ENCODE data around the gene RAPGEF3. TPM values are rescaled to one million over a fixed set of nuclear protein-coding genes. Genes with fewer than 3 reads are reported as not detected.
A peak's percentile ranks its signal among the peaks of the same experiment; 100 is the strongest.

RAPGEF3 gene
- polyA plus RNA-seq, 3 donors: 0.08 to 2.5 (median 0.60) TPM

GRCh38 chr12:47779943-47780504, 21.3 kb upstream of the RAPGEF3 start:
- no peak for TF ChIP-seq CTCF (IDR thresholded peaks at IDR 0.05)
- WGBS (ENCODE audit: insufficient coverage): 69% methylated on average over 2 of the region's 11 CpGs
- no peak overlapping the region for H3K4me2 ChIP-seq (replicated peaks; ENCODE audit: extremely low read depth, low read length, poor library complexity, severe bottlenecking)
- peaks cover 0 to 7% (median 0%) of the 10 kb centered on the region in 7 donors for H3K9me3 Mint-ChIP-seq
- no peaks in the 10 kb centered on the region for H3K27me3 ChIP-seq (ENCODE audit: control insufficient read depth in 2 of 2, insufficient read depth in 2 of 2, low read length in 2 of 2)
- peaks cover 34% of the 10 kb centered on the region in 2 donors for H3K4me1 ChIP-seq (ENCODE audit: control insufficient read depth in 1 of 2, insufficient read depth in 2 of 2, low read length in 2 of 2)
- H3K9ac ChIP-seq (ENCODE audit: insufficient read depth, low read length, poor library complexity, severe bottlenecking): no peak overlapping the region
- H3K27ac Mint-ChIP-seq: no peak overlapping the region
- intact Hi-C loops (cut with micrococcal nuclease): loop anchor here (2.0 to 10.0 kb wide), 7 partner anchors 21 to 128 kb away; partner anchors contain the start of gene RAPGEF3 (in 1 of the 2)
- H3K9me3 ChIP-seq (replicated peaks in 1 of 2; ENCODE audit: control insufficient read depth in 1 of 2, insufficient read depth in 1 of 2, low read length in 2 of 2): no peaks in the 10 kb centered on the region
- peaks cover 32 to 43% of the 10 kb centered on the region in 2 donors for H3K36me3 ChIP-seq (replicated peaks in 1 of 2; ENCODE audit: control insufficient read depth in 1 of 2, insufficient read depth in 2 of 2, low read length in 2 of 2)
- no peak overlapping the region for H3K27ac ChIP-seq (ENCODE audit: low read depth in 1 of 2, low read length in 2 of 2)
- no peak overlapping the region for H3K4me3 ChIP-seq (replicated peaks in 1 of 3; ENCODE audit: low read depth in 2 of 3, low read length in 3 of 3)
- peaks cover 36 to 42% of the 10 kb centered on the region in 2 donors for H3K36me3 Mint-ChIP-seq
- peaks cover 34% of the 10 kb centered on the region for H3K4me1 Mint-ChIP-seq
- H4K20me1 ChIP-seq (ENCODE audit: insufficient read depth, low read length): peaks cover 91% of the 10 kb centered on the region
- no peaks in the 10 kb centered on the region for H3K79me2 ChIP-seq (ENCODE audit: insufficient read depth, low read length)
- peaks cover 0 to 2% (median 0%) of the 10 kb centered on the region in 3 donors for H3K27me3 Mint-ChIP-seq (ENCODE audit: low read depth in 3 of 3)
- H3K4me3 Mint-ChIP-seq: no peak overlapping the region
- no peak overlapping the region for H2AFZ ChIP-seq (ENCODE audit: insufficient read depth, low read depth, low read length, poor library complexity, severe bottlenecking)
- no peak for DNase-seq

- Histone ChIP-seq H3K27me3 (ENCODE audit: control insufficient read depth in 2 of 2, insufficient read depth in 2 of 2, low read length in 2 of 2) (no peaks in the 10 kb centered on the region), H4K20me1 (ENCODE audit: insufficient read depth, low read length) (peaks cover 91% of the 10 kb centered on the region), H3K36me3 (replicated peaks in 1 of 2; ENCODE audit: control insufficient read depth in 1 of 2, insufficient read depth in 2 of 2, low read length in 2 of 2) (peaks cover 26 to 37% of the 10 kb centered on the region in 2 donors), H3K4me1 (ENCODE audit: control insufficient read depth in 1 of 2, insufficient read depth in 2 of 2, low read length in 2 of 2) (peaks cover 40% of the 10 kb centered on the region in 2 donors), H2AFZ (ENCODE audit: insufficient read depth, low read depth, low read length, poor library complexity, severe bottlenecking) (no peak overlapping the region), H3K27ac (ENCODE audit: low read depth in 1 of 2, low read length in 2 of 2) (no peak overlapping the region), H3K9me3 (replicated peaks in 1 of 2; ENCODE audit: control insufficient read depth in 1 of 2, insufficient read depth in 1 of 2, low read length in 2 of 2) (no peaks in the 10 kb centered on the region), H3K4me3 (replicated peaks in 1 of 3; ENCODE audit: low read depth in 2 of 3, low read length in 3 of 3) (no peak overlapping the region), H3K4me2 (replicated peaks; ENCODE audit: extremely low read depth, low read length, poor library complexity, severe bottlenecking) (no peak overlapping the region), H3K9ac (ENCODE audit: insufficient read depth, low read length, poor library complexity, severe bottlenecking) (no peak overlapping the region), H3K79me2 (ENCODE audit: insufficient read depth, low read length) (peaks cover under 1% of the 10 kb centered on the region)
- WGBS (ENCODE audit: insufficient coverage): 74% methylated on average over 14 of the region's 19 CpGs
- Mint-ChIP-seq H3K27ac (peak overlapping the region in 1 of 7 donors; percentile 68), H3K9me3 (peaks cover 0 to 7% (median 0%) of the 10 kb centered on the region in 7 donors), H3K36me3 (peaks cover 30 to 36% of the 10 kb centered on the region in 2 donors), H3K4me3 (no peak overlapping the region), H3K27me3 (ENCODE audit: low read depth in 3 of 3) (peaks cover 0 to 2% (median 2%) of the 10 kb centered on the region in 3 donors), H3K4me1 (peaks cover 40% of the 10 kb centered on the region)
- intact Hi-C loops (cut with micrococcal nuclease): loop anchor here (2.0 to 5.0 kb wide), 5 partner anchors 21 to 127 kb away; partner anchors contain the start of gene RAPGEF3 (in 1 of the 2)
- DNase-seq: peak; percentile 75 to 82 (median 78)
- TF ChIP-seq CTCF (IDR thresholded peaks at IDR 0.05): peak; percentile 95
Measured at GRCh38 chr12:47779301-47779942, 20.7 kb upstream of the RAPGEF3 start.
